HG03064 (cell line): ENCODE data around the gene PGAM5.

Experiments
- ATAC-seq: cut with Tn5 transposase; IDR thresholded peaks from one replicate; pipeline ENCODE4 v1.9.1; 2021; ENCODE audit warnings: low read depth; ENCODE audit not compliant: unreplicated experiment

The PGAM5 gene

GRCh38 chr12:132719141-132719953 is 8.7 kb downstream of the PGAM5 start:
- ATAC-seq: no peak

- ATAC-seq: no peak
These were observed 9.3 kb downstream of the PGAM5 start for GRCh38 chr12:132719954-132720324.

DNA sequence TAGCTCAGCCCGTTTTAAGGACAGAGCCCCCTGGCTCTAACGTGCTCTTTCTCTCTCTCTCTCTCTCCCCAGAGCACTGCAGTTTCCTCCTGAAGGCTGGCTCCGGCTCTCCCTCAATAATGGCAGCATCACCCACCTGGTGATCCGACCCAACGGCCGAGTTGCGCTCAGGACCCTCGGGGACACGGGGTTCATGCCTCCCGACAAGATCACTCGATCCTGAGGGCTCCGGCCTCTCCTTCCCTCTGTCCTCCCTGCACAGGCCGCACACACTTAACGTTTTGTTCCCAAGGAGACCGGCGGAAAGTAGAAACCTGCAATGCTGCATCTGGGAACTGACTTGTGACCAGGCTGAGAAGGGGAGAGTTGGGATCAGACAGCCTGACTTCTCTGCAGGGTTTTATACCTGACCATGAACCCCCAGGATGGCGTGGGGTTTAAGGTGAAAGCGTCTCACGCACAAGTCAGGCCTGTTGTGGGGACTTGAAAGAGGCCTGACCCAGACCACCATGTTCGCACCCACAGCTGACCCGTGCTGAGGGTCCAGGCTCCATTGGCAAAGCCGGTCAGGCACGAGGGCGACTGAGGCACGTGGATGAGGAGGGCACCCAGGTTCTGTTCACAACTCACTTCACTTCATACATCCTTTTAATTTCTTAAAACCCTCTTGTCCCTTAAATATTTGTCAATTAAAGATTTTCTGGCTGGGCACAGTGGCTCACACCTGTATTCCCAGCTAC is 10.1 kb downstream of the PGAM5 start:
- no peak for ATAC-seq

DNA sequence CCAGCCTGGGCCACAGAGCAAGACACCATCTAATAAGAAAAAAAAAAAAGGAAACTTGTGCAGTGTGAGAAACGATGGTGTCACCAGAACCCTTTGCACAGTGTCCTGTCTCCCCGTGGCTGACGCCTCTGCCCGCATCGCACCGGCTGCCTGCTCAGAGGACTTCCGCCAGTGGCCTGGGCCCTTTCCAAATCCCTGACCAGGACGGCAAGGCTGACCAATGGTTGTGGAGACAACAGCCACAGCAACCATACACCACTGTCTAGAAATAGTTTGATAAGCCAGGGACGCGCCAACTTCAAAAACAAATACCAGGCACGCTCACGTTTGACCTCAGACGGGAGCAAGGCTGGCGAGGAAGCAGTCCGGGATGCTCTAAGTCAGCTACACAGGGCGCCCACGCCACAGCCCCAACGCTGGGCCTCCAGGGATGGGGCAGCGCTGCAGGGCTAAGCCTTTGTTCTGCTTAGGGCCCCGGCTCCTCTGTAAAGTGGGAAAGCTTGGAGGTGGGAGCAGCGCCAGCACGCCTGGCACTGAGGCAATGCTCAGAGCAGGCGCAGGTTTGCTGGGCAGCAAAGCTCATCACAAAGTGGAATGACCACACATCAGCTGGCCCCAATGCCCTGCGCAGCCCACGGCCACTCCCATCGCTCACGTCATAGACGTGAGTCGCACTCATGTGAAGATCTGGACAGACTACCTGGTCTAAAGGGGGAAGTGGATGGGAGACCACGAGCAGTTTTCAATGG is 12.5 kb downstream of the PGAM5 start:
- no peak for ATAC-seq

GRCh38 chr12:132723764-132724140 is 13.1 kb downstream of the PGAM5 start:
- ATAC-seq: no peak

DNA sequence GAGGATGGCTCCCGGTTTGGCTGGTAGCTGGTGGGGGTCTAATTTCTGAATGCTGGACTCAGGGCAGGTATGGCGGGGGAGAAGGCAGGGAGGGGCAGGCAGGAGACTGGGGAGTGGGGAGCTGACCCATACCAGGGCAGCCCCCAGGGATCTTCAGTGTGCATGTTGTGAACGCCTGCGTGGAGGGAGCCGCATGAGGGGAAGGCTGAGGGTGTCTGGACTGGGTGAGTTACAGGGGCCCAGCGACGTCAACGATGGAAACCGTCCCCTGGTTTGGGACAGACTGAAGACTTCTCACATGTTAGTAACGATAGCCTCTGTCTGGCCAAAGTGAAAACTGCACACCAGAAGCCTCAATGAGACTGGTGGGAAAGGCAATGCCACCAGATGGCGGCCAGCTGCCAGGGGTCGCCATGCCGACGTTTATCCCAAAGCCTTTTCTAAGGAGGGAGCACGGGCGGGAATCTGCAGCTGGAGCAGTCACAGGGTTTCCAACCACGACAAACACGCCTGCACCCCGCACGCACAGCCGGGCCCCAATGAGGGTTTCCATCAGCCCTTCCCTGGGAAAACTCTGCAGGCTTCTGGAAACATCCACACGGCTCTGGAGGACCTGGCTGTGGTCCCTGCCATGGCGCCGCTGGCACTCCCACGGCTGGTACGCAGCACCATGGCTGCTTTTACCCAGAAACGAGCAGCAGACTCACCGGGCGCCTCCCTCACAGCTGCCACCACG is 14.0 kb downstream of the PGAM5 start:
- ATAC-seq: no peak

DNA sequence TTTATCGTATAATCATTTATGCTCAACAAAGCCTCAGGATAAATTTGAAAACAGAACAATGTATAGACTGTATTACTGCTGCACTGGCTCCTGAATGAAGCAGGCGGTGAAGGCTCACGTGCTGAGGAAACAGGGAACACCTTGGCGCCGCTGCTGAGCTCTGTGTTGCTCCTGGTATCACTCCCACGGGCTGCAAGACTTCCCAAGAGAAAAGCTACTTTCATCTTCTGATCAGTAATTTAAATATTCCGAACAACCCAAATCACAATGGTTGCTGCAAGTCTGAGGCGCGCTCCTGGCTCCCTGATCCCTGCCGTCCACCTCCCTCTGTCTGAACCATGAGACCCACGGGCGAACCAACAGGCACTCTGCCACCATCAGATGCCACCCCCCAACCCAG is 15.7 kb downstream of the PGAM5 start:
- ATAC-seq: no peak

DNA sequence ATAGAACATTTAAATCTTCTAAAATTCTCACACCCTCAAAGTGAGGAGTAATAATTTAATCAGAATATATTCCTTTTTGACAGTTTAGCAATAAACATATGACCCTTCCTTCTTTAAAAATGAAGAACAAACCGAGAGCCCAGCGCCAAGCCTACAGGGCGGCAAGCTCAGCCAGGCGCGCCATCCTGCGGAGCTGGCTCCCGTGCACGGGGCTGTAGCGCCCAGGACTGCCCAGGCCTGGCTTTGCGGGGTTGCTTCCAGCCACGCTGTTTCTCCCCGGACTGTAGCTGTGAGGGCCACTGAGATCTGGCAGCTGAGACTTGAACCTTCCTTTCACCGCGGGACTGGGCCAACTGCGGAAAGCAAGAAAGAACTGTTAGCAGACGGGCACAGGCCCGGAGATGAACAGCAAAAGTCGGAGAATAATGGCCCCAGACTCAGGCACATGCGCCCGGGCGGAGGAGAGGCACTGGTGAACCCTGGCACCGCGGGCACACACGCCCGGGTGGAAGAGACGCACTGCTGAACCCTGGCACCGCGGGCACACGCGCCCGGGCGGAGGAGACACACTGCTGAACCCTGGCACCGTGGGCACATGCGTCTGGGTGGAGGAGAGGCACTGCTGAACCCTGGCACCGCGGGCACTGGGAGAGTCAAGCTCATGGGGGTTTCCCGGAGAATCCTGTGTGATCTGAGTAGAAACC is 16.6 kb downstream of the PGAM5 start:
- no peak for ATAC-seq

GRCh38 chr12:132728502-132728901 is 17.9 kb downstream of the PGAM5 start:
- no peak for ATAC-seq

- ATAC-seq: no peak
These were observed 19.1 kb downstream of the PGAM5 start for GRCh38 chr12:132729541-132730320.

GRCh38 chr12:132730353-132730752 is 19.7 kb downstream of the PGAM5 start:
- no peak for ATAC-seq

DNA sequence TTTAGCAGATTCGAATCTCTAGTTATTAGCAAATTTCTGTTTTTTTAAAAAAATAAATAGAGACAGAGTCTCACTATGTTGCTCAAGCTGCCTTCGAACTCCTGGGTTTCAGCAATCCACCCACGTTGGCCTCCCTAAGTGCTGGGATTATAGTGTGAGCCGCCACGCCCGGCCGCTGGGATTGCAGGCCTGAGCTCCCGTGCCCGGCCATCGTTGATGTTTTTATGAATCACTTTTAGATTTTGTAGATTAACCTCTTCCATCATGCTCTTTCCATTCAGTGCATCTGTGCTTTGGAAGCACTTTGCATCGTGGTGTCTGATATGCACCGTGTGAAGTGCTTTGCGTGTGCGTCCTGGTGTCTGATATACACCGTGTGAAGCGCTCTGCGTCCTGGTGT is 20.9 kb downstream of the PGAM5 start:
- no peak for ATAC-seq

DNA sequence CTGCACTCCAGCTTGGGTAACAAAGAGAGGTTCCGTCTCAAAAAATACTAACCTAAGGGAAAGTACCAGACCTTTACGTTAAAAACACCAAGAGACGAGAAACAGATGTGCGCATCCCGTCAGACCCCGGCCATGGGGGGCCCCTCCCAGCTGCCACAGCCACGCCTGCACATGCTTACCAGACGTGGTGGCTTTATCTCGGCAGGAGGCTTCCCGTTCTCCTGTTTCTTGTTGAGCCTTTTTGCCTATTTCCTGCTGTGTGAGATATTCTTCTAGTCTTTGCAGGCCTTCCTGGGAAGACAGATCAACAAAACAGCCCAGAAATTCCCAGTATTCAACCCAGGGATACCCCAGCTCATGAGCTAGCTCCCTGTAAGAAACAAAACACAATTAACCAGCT is 23.6 kb downstream of the PGAM5 start:
- ATAC-seq: no peak

DNA sequence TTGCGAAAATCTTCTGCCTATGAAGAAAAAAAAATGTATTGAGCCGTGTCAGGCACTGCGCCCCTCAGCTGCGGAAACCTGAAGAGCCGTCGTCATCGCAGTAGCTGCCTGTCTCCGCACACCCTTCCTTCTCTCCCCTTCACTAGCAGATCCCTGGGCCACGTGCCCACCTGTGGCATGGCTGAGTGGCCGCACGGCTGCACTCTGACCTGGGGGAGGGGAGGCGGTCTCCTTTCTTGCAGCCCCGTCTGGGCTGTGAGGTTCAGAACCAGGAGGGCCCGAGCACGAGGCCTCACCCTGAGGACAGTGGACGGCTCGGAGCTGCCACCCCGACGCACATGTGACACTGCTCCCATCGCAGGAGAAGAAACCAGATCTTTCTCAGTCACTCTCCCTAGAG is 24.9 kb downstream of the PGAM5 start:
- ATAC-seq: no peak

DNA sequence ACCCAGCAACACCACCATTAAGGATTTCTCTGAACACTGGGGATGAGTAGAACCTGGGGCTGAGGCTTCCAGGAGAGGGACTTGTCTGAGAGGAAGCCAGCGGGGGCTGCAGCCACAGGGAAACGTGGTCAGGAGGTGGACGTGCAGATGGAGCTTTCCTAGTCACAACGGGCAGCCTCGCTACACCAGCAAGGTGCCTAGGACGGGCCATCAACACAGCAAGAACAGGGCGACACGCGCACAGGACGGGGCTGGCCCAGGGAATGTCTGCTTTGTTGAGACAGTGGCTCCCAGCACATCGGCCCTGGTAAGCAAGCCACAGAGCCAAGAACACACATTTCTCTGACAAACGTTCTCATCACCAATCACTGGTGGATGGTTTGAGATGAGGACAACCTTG is 25.7 kb downstream of the PGAM5 start:
- no peak for ATAC-seq

DNA sequence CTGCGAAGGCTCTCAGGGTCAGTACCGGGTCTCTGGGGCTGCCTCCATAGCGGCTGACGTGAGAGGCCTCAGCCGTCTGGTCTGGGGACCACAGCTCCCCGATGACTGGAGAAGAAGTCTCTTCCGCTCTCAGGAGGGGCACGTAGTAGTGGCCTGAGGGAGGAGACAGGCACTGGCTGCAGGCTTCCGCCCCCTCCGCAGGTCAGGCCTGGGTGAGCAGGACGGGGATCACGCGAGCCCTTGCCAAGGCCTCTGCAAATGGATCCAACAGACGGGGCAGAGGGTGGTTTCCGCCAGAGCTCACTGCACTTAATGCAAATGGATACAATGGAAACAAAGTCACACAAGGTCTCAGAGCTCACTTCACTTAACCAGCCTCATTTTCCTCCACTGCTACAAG is 26.3 kb downstream of the PGAM5 start:
- ATAC-seq: no peak

DNA sequence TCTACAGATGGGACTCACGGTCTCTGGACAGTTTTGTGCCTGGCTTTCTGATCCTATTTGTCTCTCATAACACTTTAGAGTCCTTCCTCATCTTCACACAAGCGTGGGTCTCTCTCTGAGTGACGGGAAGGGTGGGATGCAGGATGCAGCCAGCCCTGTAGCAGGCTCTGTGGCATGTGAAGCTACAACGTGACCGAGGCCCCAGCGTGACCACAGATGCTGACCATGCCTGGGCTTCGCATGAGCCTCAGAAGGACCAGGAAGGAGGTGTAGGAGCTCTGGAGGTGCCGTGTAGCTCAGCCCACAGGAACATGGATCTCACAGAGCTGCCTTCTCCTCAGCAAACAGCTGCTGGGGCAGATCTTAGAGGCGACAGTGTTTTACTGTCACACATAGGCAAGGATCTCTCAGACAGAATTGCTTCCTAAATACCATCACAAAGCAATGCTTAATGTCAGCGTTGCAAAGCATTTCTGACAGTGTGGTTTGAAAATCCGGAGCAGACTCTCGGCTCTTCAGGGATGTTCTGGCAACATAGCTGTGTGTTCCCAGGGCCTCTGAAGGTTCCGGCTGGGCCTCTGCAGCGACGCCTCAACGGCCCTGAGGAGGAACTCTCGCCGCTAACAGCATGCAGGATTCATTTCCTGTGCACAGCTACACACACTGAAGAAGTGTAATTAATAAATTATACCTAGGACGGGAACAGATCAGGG is 29.1 kb downstream of the PGAM5 start:
- no peak for ATAC-seq

- no peak for ATAC-seq
These were observed 29.6 kb downstream of the PGAM5 start for GRCh38 chr12:132740313-132740646.

- ATAC-seq: no peak
These were observed 30.0 kb downstream of the PGAM5 start for GRCh38 chr12:132740652-132741051.
